HG03469 (cell line): ENCODE measurements around the gene RAP2A.

Experiments
- ATAC-seq: cut with Tn5 transposase; IDR thresholded peaks from one replicate; pipeline ENCODE4 v1.9.1; 2021; ENCODE audit warnings: mild to moderate bottlenecking, moderate library complexity, moderate number of reproducible peaks; ENCODE audit not compliant: unreplicated experiment

The RAP2A gene

DNA sequence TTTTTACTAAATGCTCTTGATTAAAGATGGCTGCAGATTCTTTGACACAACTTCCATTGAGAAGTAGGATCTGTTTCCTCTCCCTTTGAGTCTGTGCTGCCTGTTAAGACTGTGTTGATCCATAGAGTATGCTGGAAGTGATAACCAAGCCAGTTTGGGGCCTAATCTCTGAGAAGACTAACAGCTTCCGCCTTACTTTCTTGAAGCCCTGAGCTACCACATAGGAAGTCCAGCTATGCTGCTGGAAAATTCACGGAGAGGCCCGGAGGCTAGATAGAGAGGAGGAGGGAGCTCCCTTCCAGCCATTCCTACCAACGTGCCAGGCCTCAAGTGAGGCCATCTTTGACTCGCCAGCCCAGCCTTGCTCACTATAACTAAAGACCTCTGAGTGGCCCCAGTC, 12.5 kb downstream of the RAP2A start:
- no peak for ATAC-seq

DNA sequence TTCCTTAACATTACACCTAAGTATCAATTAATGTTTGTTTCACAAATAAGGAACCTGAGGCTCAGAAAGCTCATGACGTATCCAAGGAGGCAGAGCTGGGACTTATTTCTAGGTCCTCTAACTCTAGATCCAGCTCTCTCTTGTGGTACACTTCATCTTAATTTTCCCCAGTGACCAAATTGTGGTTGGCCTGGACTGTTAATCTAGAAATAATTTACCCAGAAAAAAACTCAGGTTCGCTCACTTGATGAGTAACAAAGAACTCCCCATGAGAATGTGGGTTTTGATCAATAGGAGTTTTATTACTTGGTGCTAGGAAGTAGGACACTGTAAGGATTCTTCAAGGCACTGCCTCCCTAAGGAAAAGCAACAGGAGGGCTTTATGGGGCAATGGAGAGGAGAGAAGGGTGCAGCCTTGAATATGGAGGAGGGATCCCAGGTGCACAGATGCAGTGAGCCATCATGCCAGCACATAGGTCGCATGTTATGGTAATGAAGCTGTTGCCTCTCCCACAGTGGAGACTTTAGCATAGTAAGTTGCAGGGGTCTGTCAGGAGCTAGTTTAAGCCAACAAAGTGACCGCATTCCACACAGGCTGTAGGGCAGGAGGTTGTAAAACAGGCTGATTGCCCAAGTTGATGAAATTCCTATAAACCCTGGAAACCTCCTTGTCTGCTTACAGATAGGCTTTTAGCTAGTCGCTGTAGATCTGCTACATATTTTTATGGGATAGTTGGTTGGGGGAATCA, 14.7 kb downstream of the RAP2A start:
- ATAC-seq: no peak

DNA sequence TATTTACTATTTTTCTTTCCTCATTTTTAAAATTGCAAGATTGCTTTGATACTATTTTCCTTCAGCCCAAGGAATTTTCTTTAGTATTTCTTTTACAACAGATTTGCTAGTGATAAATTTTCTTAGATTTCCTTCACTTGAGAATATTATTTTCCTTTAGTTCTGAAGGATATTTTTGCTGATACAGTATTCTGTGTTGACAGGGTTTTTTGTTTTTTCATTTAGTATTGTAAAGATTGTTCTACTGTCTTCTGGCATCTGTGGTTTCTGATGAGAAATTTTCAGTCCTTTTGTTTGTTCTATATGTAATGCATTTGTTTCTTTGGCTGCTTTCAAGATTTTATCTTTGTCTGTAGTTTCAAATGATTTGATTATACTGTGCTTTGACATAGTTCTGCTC, 20.7 kb downstream of the RAP2A start:
- no peak for ATAC-seq

DNA sequence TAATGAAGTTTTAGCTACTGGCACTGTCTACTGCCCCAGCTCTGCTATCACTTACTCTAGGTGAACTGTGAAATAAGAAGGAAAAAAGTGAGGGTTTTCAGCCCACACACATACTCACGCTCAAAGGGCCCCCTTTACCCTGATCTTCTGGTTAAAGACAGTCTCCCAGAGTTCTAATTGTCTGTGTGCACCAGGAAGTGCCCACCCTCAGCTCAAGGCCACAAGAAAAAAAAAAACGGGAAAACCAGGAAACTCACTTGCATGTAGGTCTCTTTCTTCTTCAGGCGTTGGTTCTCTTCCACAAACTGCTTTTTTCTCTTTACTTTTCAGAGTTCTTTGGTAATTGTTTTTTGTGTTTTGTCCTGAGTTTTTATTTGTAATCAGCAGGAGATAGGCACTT, 22.1 kb downstream of the RAP2A start:
- ATAC-seq: no peak

DNA sequence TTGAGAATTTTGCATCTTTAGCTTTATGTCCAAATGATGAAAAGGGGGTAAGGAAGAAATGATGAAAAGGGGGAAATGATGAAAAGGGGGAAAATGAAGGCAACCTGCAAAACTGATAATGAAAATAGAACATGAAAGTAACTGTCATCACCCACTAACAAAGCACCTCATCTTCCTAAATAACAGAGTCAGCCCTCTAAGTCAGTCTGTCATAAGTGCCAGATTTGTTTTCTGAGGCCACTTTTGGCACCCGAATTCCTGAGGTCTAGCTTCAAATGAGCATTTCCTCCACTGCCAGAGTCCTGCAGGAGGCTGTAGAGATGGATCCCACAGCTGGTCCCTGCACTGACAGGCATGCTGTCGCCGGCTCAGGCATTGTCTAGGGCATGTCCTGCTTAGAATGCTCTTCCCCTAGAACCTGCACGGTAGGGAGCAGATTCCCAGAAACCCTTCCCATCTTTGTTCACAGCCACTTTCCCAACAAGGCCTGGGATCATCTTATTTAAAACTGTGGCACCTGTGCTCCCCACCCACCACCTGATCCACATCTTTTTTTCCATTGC, 25.3 kb downstream of the RAP2A start:
- ATAC-seq: no peak

DNA sequence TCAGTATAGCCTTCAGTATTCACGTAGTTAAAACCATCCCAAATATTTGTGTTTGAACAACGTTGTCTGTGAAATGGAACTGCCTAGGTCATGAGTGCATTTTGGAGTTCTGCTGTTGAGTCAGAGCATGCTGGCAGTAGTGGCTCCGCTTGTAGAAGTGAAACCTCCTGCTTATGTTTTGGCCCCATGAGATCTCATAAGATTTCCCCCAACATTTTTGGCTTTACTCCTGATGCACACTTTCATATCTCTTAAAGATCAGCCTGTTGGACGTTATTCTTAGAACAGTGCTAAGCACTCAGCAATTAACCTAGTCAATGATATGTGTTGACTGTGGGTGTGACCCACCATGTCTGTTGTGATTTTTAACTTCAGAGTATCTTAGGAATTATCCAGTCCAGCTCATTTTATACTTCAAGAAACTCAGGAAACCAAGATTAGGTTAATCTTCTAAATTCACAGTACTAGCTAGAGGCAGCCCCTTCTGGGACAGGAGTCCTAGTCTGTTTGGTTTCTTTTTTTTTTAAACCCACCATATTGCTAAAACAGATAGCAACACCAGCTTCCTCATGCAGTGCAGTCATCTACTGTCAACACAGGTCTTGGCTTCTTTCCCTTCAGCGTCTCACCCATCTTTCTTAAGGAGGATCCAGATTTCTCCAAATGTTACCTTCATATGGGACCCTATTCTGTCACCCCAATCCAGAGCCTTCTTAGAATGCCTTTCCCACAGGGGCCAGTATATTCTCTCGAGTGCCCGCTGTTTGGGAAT, 26.2 kb downstream of the RAP2A start:
- peak; percentile 93 for ATAC-seq

DNA sequence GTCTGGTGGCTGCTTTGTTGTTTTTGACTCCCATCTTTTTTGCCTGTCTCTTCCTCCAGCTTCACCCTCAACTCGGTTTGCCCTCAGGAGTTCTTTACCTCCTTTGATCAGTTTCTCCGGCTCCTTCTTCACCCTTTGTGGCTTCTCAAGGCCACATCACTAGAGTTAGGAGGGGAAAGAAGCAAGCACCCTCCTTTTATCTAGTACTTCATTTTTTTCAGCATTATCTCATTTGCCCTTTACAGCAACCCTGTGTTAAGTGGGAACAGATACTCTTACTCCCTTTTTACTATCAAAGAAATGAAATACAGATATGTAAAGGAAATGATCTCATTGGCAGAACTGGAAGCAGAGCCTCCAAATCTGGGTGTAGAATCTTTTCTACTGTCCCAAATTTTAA, 26.9 kb downstream of the RAP2A start:
- ATAC-seq: no peak

DNA sequence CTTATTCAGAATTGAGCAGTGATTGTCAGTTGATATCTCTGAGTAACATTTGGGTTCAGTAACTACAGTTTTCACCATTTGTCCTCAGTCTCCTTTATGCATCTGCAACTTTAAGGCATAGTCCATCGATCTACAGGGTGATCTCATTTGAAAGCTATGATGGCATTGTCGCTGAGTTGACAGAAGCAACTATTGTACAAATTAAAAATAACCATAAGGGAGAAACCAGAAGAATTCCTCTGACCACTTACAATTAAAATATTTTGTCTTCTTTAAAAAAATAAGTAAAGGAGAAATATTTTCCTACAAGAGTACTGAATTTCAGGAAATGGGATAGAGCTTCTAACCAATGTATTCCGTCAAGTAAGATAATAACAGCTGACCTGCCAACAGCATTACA, 30.6 kb downstream of the RAP2A start:
- ATAC-seq: no peak

DNA sequence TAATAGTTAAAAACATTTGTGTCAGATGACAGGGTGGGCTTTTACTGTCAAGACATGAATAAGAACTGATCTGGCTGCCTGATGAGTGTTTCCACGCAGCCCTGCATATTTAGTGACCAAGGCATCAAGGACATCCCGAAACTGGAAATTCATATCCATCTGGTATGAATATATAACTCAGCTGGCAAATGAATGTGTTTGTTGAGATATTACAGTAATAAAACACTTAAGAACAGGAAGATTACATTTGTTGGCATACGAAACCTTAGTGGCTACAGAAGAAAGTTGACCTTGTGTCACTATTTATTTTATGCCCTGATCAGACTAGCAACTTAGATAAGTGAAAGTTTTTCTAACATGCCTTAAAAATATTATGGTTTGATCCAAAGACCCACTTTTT, 32.8 kb downstream of the RAP2A start:
- ATAC-seq: no peak

DNA sequence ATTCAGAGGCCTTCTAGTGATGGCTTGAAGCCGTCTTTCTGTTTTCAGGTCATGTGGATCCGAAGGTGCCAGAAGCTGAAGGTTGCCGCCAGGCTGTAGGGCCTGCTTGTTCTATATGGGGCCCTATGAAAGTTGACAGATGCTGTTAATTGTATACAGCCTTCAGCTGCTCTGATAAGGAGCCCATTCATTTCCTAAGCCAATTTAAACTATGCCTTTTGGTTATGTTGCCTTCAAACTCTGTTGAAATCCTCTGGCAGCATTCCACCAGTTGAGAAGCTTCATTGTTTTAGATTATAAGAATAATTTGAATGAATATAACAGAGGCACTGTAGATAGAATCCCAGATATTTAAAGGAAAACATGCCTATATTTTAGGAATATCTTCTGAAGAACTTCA, 34.4 kb downstream of the RAP2A start:
- ATAC-seq: no peak

DNA sequence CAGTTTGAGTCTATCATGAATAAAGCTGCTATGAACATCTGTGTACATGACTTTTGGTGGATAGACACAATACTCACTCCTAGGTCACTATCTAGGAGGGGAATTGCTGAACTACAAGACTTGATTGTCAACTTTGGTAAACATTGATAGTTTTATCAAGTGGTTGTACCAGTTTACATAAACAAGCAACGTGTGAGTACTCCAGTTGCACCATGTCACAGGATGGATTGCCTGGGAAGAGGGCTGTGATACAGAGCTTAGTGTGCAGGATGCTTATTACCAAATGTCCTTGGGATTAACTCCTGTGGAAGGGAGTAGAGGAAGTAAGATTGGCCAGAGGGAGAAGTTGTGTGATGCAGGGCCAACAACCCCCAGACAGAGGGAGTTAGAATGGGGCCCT, 37.7 kb downstream of the RAP2A start:
- no peak for ATAC-seq

DNA sequence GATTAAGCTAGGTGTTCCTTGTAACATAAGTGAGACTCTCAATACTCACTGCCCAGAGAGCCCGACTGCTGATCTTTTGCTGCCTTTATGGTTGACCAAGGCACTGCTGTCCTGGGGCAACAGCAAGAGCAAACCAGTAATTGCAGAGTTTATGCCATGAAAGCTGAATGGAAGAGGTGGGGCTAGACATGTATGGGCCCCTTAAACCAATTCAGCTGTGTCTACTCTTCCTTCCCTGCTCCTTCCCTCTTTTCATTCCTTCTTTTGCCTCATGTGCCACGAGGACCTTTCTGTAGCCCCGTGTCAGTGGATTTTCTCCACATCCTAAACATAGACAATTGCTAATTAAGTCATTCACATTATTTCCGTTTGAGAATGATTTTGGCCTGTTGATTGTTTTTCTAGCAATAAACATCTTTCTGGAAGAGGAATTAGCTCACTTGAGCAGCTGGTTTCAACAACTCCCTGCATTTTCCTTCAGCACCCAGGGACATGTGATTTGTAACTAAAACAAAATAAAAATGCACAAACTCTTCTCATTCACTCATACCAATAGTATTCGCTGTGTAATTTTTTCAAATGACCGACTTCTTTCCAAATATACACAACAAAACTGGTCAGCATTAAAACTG, 40.5 kb downstream of the RAP2A start:
- ATAC-seq: no peak

DNA sequence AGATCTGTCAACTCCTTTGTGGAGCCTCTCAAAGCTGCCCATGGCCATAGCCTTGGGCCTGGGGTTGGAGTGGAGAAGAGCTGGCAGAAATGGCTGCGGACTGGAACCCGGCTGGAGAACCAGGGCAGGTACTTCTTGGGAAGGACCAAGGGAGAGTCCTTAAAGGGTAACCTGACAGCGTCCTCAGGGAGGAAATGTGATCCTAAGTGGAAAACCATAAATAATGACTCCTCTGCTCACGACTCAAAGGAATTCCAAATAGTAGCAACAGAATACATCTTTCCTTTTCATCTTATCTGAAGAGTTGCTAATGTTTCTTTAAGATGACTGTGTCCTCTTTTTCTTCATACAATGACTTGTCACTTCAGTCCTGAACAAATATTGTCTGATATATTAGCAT, 41.0 kb downstream of the RAP2A start:
- no peak for ATAC-seq

DNA sequence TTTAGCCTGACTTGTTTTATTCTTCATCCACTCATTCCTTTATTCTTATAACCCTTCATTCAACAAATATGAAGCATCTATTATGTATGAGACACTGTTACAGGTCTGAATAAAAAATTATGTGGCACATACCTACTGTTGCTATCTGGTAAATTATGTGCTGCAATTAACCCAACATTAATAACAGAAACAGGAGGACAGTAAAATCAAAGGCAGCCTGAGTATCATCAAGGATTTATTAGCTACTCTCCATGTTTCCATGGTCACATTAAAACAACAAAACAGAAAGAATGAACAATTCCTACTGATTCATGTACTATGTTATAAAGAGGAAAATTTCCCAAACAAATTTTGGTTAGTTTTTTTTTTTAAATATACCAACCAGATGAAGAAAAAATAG, 43.9 kb downstream of the RAP2A start:
- ATAC-seq: no peak

DNA sequence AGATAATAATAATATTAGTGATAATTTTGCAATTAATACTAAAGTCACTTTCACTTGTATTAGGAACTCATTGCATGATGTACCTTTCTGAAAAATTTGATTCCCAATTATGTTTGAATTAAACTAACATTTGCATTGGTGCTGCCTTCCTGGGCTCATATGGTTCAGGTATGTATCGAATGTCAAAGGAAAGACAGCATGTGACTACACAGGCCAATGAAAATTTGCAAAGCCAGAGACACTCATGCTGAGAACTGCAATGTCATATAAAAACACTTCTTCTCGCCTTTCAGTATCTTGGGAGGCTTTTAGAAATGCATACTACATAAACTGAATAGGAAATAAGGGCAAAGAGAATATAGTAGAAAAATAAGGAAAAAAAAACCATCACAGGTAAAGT, 44.3 kb downstream of the RAP2A start:
- no peak for ATAC-seq

DNA sequence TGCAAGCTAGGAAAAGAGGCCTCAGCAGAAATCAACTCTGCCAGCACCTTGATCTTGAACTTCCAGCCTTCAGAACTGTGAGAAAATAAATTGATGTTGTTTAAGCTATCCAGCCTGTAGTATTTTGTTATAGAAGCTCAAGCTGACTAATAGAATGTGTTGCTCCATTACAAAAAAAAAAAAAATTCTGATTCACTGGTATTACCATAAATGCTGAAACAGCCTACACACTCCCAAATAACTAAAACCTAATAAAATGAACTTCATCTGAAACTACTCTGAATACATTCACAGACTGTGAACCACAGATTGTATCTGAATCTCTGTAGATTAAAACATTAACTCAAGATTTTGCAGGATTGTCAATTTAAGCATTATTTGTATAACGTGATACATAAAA, 49.5 kb downstream of the RAP2A start:
- no peak for ATAC-seq

DNA sequence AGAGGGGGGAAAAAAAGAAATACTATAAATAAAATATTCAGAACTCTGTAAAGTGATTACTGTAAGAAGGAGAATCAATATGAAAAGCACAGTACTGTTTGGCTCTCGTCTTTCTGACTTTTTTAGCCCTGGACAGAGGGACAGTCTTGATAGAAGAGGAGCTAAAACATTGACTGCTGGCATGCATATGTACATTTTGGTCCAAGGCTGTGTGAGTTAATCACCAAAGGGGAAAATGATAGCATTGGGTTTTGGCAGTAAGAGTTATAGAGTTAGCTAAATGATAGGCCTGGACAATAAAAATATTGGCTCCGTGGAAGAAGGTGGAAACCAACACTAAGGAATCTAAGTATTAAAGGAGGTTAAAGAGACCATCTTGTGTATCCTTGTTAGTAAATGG, 50.3 kb downstream of the RAP2A start:
- no peak for ATAC-seq

DNA sequence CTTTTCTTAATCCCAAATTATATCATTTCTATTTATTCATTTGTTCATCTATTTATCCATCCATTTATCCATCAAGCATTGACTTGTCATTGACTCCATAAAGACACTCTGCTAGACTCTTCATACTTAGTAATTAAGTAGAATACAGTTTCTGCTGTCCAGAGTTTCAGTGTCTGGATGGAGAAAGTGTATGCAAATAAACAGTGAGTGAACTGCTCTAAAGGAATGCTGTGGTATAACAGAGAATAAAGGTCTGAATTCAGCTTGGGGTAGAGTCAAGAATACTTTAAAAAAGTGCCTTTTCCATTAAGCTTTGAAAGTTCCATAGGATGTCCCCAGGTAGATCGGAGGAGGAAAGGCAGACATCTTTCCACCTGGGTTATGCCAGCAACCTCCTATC, 51.4 kb downstream of the RAP2A start:
- no peak for ATAC-seq

DNA sequence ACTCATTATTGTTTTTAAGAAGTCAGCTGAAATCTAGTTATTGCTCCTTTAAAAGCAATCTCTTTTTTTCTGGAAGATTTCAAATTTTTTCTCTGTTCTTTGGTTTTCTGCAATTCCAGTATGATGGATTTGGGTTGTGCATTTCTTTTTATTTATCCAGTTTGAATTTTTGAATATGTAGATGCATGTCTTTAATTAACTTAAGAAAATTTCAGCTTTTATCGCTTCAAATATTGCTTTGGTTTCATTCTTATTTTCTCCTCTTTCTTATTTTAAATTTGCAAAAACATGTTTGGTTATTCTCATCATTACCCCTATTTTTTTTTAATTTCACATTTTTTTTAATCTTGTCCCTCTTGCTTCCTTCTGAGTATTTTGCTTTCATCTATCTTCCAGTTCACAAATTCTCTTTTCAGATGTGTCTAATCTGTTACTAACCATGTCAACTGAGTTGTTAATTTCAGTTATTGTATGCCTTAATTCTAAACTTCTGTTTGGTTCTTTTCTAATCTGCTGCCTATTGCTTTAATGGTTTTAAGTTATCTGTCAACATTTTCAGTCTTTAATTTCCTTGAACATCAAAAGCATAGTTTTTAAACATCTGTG, 56.8 kb downstream of the RAP2A start:
- no peak for ATAC-seq

DNA sequence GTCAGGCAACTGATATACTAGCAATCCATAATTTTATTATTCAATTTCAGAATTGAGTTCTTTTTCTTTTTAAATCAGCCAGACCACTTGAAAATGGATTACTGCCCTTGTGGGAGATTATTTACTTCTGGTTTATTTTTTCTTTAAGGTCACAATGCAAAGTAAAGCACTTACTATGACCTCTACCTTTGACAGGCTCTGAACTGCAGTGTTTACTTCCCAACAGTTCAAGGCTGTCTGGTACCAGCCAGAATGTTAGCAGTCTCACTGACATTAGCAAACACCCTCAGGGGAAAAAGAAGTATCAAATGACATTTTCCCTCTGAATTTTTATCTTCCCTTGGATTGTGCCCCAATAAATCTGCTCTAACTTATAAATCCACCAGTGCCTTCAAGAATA, 57.5 kb downstream of the RAP2A start:
- ATAC-seq: no peak

DNA sequence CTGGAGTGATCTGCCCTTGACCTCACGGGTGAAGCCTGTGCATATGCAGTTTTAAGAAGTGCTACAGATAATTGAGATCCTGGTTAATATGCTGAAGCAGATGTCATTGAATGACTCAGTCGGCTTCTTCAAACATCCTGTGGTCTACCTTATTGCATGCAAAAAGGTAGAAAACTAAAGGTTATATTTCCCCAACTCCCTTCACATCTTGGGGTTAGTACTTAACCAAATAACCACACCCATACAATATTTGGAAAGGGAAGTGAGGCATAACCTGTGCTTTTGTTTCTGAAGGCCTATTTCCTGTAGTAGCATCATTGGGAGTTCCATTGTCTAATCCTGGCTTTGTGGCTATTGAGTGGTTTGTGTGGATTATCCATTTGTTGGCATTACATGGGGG, 58.3 kb downstream of the RAP2A start:
- no peak for ATAC-seq
